Stomach (tissue), 9 donors: ENCODE measurements around the gene MASP2. TPM values are rescaled to one million over a fixed set of nuclear protein-coding genes. Genes with fewer than 3 reads are reported as not detected.

Experiments
- DNase-seq, 2 donors: peaks; one replicate each; pipeline versions ENCODE4 v3.0.0 to v3.0.0-alpha.2; 2013 to 2019
- H3K27ac ChIP-seq, 5 donors: fragments of 200-600 bp in 4 of 5; sonication (generic) in 4 of 5; one replicate each; pipeline ENCODE4 v1.5.1; 2013 to 2019; ENCODE audit warnings: mild to moderate bottlenecking in 1 of 5, moderate library complexity in 1 of 5
- H3K27me3 ChIP-seq, 3 donors: fragments of 200-600 bp; sonication (generic); one replicate each; pipeline ENCODE4 v1.5.1; 2017 to 2019; ENCODE audit warnings: mixed run types in 1 of 3
- H3K36me3 ChIP-seq, 4 donors: fragments of 200-600 bp; sonication (generic); 1 replicate in 3 of 4; 2 replicates in 1 of 4; pipeline ENCODE4 v1.5.1; 2016 to 2019
- H3K4me1 ChIP-seq, 4 donors: fragments of 200-600 bp; sonication (generic); one replicate each; pipeline ENCODE4 v1.5.1; 2016 to 2019
- H3K4me3 ChIP-seq, 4 donors: fragments of 200-600 bp; sonication (generic) in 3 of 4; one replicate each; pipeline ENCODE4 v1.5.1; 2016 to 2019; ENCODE audit warnings: mild to moderate bottlenecking in 1 of 4
- H3K9me3 ChIP-seq, 4 donors: fragments of 200-600 bp; sonication (generic); one replicate each; pipeline ENCODE4 v1.5.1; 2016 to 2019
- CTCF ChIP-seq, 7 experiments: fragments of 450-650 bp in 4 of 7; fragments of 200-600 bp in 3 of 7; sonication (generic) in 3 of 7; IDR thresholded peaks; one replicate each; pipeline ENCODE4 v1.5.1; 2016 to 2019; ENCODE audit warnings: antibody characterized with exemption in 7 of 7, control low read depth in 2 of 7, mild to moderate bottlenecking in 1 of 7
- EP300 ChIP-seq: sonication (generic); formaldehyde crosslinking; IDR thresholded peaks from one replicate; pipeline ENCODE4 v1.6.1; 2017; ENCODE audit warnings: antibody characterized with exemption
- POLR2A ChIP-seq, 4 donors: fragments of 450-650 bp; IDR thresholded peaks; one replicate each; pipeline ENCODE4 v1.6.1; 2016; ENCODE audit warnings: antibody characterized with exemption in 4 of 4, control low read depth in 2 of 4, mild to moderate bottlenecking in 1 of 4, moderate library complexity in 1 of 4
- POLR2AphosphoS5 ChIP-seq, 3 donors: sonication (generic); formaldehyde crosslinking; IDR thresholded peaks; one replicate each; pipeline ENCODE4 v1.6.1; 2016; ENCODE audit warnings: antibody characterized with exemption in 3 of 3
- WGBS, 5 donors: extraction: QIAGEN DNeasy Blood & Tissue Kit in 3 of 5; methylation state at CpG; one replicate each; pipeline versions ENCODE4 v1.1.5 to v1.1.7; 2013 to 2018; 5-methylcytosine and 5-hydroxymethylcytosine counted together
- intact Hi-C: fragments of 100-400 bp; cut with DNase I; formaldehyde crosslinking; loops from one replicate; pipeline ENCODE4 v1.15.1; 2023; ENCODE audit warnings: low total_unique reads
- polyA plus RNA-seq, 3 donors: library from polyadenylated mRNA; stranded (reverse); fragments of 200-250 nt; gene quantifications; one replicate each; pipeline ENCODE4 v1.2.3, GENCODE V29; 2013
- total RNA-seq, 5 donors: library from RNA; depleted of rRNA; stranded (reverse); fragments of >200 nt; gene quantifications; one replicate each; pipeline versions ENCODE4 v1.1.0 to v1.2.3, GENCODE V29; 2014 to 2016
- donor health status: healthy with polysubstance abuse.
- donor health status: Bipolar disorder and iron deficiency.
- donor health status: healthy.

Gene MASP2
- total and polyA plus RNA-seq, 8 donors: not detected

- H3K36me3 ChIP-seq: peaks cover 99 to 100% (median 100%) of the 10 kb centered on the region in 4 donors
- no peak for DNase-seq
- no peaks in the 10 kb centered on the region for H3K27me3 ChIP-seq
- TF ChIP-seq EP300: no peak
- no peak for TF ChIP-seq CTCF (IDR thresholded peaks at IDR 0.05)
- no peak for TF ChIP-seq POLR2A (IDR thresholded peaks at IDR 0.05)
- no peak for TF ChIP-seq POLR2AphosphoS5 (IDR thresholded peaks at IDR 0.05)
- no peak overlapping the region for H3K27ac ChIP-seq
- H3K4me3 ChIP-seq: no peak overlapping the region
- H3K4me1 ChIP-seq: no peaks in the 10 kb centered on the region
- H3K9me3 ChIP-seq: no peaks in the 10 kb centered on the region
- intact Hi-C loops: no loop called here
- WGBS, 5 donors: 49 to 74% (median 58%) methylated on average over 13 of the region's 13 CpGs
Measured at GRCh38 chr1:11072216-11072917, 25.3 kb upstream of the MASP2 start.

- TF ChIP-seq EP300: no peak
- no peak for TF ChIP-seq CTCF (IDR thresholded peaks at IDR 0.05)
- intact Hi-C loops: no loop called here
- peak; percentile 46 to 48 for DNase-seq
- Histone ChIP-seq H3K4me1 (no peaks in the 10 kb centered on the region), H3K4me3 (no peak overlapping the region), H3K36me3 (peaks cover 96 to 100% (median 100%) of the 10 kb centered on the region in 4 donors), H3K27ac (no peak overlapping the region), H3K9me3 (no peaks in the 10 kb centered on the region), H3K27me3 (no peaks in the 10 kb centered on the region)
- WGBS, 5 donors: 54 to 71% (median 61%) methylated on average over 15 of the region's 15 CpGs
Measured at GRCh38 chr1:11071463-11072215, 24.6 kb upstream of the MASP2 start.

GRCh38 chr1:11070876-11071275, 23.8 kb upstream of the MASP2 start:
- H3K27ac ChIP-seq: no peak overlapping the region
- WGBS, 5 donors: 88 to 93% (median 92%) methylated on average over 9 to 11 of the region's 11 CpGs
- no peak for DNase-seq
- TF ChIP-seq POLR2AphosphoS5 (IDR thresholded peaks at IDR 0.05) (no peak), EP300 (no peak), CTCF (IDR thresholded peaks at IDR 0.05) (no peak), POLR2A (IDR thresholded peaks at IDR 0.05) (no peak)
- peaks cover 95 to 100% (median 100%) of the 10 kb centered on the region in 4 donors for H3K36me3 ChIP-seq
- H3K27me3 ChIP-seq: no peaks in the 10 kb centered on the region
- no peaks in the 10 kb centered on the region for H3K4me1 ChIP-seq
- intact Hi-C loops: no loop called here
- H3K9me3 ChIP-seq: no peaks in the 10 kb centered on the region
- no peak overlapping the region for H3K4me3 ChIP-seq

- H3K4me3 ChIP-seq: no peak overlapping the region
- H3K27ac ChIP-seq: no peak overlapping the region
- WGBS, 5 donors: 89 to 95% (median 94%) methylated on average over 13 to 17 of the region's 17 CpGs
- intact Hi-C loops: no loop called here
- H3K27me3 ChIP-seq: no peaks in the 10 kb centered on the region
- no peak for DNase-seq
- no peaks in the 10 kb centered on the region for H3K9me3 ChIP-seq
- no peaks in the 10 kb centered on the region for H3K4me1 ChIP-seq
- peaks cover 83 to 100% (median 99%) of the 10 kb centered on the region in 4 donors for H3K36me3 ChIP-seq
- TF ChIP-seq CTCF (IDR thresholded peaks at IDR 0.05) (no peak), POLR2AphosphoS5 (IDR thresholded peaks at IDR 0.05) (no peak), EP300 (no peak), POLR2A (IDR thresholded peaks at IDR 0.05) (no peak)
Measured at GRCh38 chr1:11068600-11069473, 21.8 kb upstream of the MASP2 start.
